ENCODE measurements around the gene ARF1.

Gene ARF1

DNA sequence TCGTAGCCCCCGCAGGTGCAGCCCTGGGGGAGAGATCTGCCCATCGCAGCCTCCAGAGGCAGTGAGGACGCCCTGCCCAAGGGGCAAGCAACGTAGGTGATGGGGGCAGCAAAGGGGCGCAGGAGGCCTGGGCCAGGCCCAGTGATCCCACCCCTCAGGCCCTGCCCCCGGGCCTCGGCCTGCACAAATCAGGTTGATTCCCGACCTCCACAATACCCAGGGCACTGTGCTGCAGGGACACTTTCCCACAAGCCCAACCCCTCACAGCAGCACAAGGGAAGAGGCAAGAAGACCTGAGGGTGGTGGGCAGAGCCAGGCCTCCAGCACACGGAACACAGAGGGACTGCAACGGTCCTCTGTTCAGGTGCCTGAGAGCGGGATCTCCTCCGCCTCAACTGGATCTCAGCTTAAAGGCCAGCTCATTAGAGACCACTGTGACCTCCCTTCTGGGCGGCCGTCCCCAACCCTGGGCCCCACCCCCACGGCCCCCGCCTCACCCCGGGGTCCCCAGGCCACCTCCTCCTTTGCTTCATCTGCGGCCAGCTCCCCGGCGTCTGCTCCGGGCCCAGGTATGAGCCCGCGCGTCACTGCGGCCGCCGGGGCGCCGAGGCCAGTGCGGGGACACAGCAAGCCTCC lies 812 bp upstream of the ARF1 start:
- peak; percentile 23 for DNase-seq
- in situ Hi-C loops (cut with HindIII; ENCODE audit: low pct_ligation_motif_present, low pct_unique_long_range_greater_than_20kb, low sequenced_read_pairs) = no loop called here

DNA sequence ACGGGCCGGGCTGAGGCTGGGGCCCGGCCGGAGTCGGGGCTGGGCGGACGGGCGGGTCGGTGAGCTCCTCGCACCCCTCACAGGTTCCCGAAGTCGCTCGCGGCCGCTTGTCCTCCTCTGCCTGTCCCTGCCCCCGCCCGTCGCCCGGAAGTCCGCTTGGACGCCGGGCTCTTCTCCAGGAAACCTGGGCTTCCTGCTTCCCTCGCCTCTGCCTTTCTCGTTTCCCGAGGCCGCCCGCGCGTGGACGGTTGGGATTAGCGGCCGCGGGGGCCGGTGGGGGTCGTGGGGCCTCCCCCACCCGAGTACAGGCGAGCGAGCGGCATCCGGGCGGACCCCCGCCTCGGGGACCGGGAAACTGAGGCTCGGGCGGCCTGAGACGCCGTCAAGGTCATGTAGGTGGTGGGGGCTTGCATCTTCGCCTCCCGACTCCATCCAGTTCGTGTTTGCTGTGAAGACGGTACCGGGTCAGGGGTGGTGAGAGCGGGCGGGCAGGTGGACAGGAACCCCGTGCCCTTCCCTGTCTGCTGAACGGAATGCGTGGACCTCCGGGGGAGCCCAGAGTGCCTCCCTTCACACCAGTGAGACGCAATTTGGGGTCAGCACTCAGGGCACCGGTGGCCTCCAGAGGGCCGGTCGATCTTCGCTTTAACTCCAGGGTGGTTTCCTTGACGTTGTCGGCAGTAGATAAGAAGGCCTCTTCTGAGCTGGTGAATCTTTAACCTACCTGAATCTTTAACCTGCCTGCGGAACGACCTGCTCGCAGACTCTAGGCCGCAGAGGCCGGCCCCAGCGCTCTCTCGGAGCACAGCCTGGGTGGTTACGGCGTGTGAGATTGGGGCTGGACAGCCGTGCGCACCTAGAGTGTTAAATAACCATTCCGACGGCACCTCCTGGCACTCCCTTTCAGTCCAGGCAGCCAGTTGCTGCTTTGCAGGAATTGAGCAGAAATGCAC lies 686 bp downstream of the ARF1 start:
- peak; percentile 56 for DNase-seq
- in situ Hi-C loops (cut with HindIII; ENCODE audit: low pct_ligation_motif_present, low pct_unique_long_range_greater_than_20kb, low sequenced_read_pairs) = no loop called here

DNA sequence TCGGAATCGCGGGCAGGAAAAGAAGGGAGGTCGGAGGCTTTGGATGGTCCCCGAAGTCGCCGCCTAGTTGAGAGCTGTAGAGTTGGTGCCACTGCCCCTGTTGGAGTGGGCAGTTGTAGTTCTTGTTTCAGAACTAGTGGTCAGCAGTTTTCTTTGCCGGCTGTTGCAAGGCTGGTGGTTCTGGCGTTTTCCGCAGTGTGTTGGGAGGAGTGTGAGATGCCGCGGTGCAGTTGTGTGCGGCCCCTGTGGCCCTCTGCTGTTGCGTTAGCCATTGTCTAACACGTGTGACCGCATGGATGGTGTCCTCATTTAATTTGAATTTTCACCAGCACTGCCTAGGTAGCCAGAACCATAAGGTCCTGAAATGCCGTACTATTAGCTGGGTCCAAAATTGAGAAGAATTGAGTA lies 1.4 kb downstream of the ARF1 start:
- in situ Hi-C loops (cut with HindIII; ENCODE audit: low pct_ligation_motif_present, low pct_unique_long_range_greater_than_20kb, low sequenced_read_pairs) = no loop called here

DNA sequence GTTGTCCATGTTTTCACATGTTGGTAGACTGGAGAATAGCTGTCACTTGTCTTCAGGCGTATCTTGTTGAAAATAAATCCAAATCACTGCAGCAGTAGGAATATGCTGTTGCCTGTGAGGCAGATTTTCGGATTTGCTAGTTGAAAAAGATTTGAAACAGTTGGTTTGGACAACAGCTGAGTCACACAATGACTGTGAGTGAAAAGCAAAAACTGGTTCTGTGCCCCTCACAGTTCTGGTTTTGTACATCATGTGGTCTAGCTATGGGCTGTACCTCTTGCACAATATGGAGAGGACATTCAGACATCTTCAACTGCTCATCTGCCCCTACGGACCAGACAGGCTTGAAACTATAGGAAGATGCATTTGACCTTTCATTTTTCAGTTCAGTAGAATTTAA lies 1.8 kb downstream of the ARF1 start:
- in situ Hi-C loops (cut with HindIII; ENCODE audit: low pct_ligation_motif_present, low pct_unique_long_range_greater_than_20kb, low sequenced_read_pairs) = no loop called here
- no peak for DNase-seq

More for the DNA sequence above, 1.4 kb downstream of the ARF1 start:
- peak; percentile 38 for DNase-seq

DNA sequence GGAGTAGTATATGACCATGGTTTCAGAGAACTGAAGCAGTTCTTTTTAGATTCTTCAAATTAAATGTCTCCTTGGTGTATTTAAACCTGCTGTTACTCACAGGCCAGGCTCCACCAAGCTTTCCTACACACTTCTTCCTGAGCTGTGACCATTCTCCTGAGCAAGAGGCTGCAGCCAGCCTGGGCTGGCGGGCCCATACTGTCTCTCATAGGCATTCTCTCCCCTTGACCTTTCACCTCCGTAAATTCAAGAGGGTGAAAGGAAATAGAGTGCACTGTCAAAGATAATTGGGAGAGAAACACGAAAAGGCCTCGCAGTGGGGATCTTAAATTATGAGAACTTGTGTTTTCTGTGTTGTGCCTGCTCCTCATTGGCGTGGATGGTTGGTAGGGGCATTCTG lies 2.3 kb downstream of the ARF1 start:
- in situ Hi-C loops (cut with HindIII; ENCODE audit: low pct_ligation_motif_present, low pct_unique_long_range_greater_than_20kb, low sequenced_read_pairs) = no loop called here

DNA sequence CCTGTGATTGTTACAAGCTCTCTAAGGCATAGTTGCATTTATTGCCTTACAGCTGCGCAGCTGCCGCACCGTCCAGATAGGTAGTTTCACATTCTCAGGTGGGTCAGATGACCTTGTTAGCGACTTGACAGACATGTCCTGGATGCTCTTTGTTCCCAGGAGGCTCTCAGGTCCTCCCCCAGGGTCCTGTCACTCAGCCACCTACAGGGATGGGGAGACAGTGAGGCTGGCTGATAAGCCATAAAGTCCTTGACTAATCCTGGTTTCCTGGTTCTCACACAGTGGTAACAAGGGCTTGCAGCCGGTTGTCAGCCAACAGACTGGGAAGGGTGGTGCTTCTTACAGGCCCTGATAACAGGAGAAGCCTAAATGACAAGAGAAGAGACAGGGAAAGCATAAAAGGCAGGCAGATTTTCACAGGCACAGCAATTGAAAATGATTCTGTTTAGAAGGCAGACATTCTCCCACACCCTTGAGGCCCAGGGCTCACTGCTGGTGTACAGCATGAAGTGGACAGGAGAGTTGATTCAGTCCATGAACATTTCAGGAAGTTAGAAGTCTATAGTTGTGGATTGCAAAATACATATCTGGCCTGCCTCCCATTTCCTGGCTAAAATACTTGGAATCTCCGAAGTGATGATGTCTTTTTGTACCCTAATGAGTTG lies 2.9 kb downstream of the ARF1 start:
- in situ Hi-C loops (cut with HindIII; ENCODE audit: low pct_ligation_motif_present, low pct_unique_long_range_greater_than_20kb, low sequenced_read_pairs) = no loop called here
- DNase-seq = no peak

More for the DNA sequence above, 2.3 kb downstream of the ARF1 start:
- no peak for DNase-seq

DNA sequence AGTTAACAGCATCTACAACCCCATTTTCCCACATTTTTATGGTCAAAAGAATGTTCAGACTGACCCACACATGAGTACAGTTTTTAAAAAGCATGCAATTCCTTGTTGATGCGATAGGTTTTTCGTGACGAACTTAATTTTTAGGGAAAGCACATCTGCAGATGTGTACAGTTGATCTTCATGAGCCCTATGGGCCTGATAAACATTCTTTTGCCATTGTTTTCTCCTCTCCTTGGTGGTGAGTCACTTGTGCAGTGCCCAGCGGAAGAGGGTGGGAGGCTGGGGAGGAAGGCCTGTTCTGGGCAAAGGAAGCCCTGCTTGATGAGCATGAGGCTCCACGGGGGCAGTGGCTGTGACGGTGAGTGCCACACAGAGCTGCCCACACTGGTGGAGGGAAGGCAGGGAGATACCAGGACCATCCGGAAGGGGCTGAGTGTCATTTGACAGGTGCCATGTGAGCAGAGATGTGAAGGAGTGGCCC lies 5.3 kb downstream of the ARF1 start:
- DNase-seq = peak; percentile 72
- in situ Hi-C loops (cut with HindIII; ENCODE audit: low pct_ligation_motif_present, low pct_unique_long_range_greater_than_20kb, low sequenced_read_pairs) = no loop called here

DNA sequence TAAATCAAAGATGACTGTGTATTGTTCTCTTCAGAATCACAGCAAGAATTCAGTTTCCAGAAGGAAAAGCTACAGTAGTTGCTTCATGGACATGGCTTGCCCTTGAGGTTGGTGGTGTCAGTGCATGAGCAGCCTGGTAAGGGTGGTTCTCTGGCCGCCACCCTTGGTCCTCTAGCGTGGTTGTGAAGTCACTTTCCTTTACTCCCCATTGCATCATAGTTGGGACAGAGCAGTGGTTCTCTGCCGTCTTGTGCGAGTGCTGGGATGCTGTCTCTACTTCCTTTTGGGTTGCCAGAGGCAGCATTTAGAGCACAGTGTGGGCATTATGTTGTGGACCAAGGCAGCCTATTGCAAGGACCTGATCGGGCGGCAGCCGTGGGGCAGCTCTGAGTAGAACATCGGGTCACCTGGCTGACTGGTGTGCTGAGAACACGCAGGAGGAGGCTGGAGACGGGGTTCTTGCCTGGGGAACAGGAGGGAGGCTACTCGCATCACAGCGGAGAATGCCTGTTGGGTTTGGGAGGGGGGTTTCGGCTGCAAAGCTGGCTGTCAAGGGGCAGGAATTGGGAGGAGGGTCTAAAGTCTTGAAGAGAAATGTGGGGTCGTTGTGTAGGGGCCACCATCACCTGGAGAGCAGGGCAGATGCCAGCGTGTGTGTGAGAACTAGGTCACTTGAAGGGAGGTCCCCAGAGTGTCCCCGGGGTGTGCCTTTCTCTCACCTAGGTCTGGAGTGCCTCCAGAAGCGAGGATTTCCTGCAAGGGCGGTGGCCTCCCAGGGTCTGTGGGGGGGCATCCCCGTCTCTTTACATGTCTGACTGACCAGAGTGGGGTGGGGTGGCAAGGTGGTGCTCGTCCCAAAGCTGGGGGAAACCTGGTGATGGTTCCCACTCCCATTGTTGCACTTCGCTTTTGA lies 6.3 kb downstream of the ARF1 start:
- in situ Hi-C loops (cut with HindIII; ENCODE audit: low pct_ligation_motif_present, low pct_unique_long_range_greater_than_20kb, low sequenced_read_pairs) = no loop called here
- DNase-seq = no peak

DNA sequence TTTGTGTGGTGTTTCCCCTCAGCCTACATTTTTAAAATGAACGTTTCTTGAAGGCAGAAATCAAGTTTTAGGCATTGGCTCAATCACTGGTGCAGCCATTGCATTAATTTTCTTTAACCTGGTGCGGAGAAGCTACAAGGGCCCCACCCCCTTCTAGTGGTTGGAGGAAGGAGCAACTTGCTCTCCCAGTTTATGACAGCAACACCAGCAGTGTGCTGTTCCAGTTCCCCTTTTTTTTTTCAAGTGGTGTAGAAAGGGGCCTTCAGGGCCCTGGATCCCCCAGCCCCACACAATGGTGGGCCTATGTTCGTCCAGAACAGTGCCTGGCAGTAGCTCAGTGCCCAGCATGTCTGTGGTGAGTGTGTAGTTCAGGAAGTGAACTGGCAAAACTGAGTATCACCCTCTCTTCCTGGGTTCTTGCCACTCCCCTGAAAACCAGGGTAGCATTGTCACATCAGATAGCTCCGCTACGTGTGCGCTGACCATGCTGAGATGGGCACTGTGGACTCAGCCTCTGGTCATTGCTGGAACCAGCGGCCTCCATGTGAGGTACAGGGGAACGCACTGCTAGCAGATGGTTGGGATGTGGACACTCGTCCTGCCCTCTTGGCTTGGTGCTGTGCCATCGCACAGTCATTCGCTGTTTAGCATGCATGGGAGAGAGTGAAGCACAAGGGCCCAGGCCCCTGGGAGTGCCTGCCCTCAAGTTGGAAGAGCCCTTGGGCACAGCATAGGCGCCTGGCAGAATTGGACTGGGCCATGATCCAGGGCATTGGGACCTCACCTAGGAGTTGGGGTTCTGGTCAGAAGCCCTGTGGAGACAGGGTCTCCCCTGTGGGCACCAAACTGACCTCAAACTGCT lies 7.2 kb downstream of the ARF1 start:
- DNase-seq = no peak

DNA sequence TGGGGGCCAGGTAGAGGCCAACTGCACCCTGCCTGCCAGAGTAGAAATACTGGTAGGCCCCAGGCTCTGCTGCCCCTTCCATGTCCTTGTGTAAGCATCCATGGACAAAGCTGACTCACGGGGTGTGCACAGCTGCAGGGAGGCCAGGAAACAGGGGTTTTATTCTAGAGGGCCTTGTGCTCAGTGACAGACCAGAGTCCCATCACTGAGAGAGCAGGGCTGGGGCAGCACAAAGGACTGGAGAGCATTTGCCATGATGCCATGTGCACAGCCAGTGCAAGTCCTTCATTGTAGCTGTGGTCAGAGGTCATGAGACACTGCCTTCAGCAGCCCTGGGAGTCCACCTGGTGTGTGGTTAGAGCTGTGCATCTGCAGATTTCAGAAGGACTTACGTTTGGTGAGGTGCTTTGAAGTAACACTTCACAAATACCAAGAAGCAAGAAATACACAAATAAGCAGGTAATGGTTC lies 8.1 kb downstream of the ARF1 start:
- DNase-seq = no peak
- in situ Hi-C loops (cut with HindIII; ENCODE audit: low pct_ligation_motif_present, low pct_unique_long_range_greater_than_20kb, low sequenced_read_pairs) = no loop called here

More for the DNA sequence above, 7.2 kb downstream of the ARF1 start:
- in situ Hi-C loops (cut with HindIII; ENCODE audit: low pct_ligation_motif_present, low pct_unique_long_range_greater_than_20kb, low sequenced_read_pairs) = no loop called here

DNA sequence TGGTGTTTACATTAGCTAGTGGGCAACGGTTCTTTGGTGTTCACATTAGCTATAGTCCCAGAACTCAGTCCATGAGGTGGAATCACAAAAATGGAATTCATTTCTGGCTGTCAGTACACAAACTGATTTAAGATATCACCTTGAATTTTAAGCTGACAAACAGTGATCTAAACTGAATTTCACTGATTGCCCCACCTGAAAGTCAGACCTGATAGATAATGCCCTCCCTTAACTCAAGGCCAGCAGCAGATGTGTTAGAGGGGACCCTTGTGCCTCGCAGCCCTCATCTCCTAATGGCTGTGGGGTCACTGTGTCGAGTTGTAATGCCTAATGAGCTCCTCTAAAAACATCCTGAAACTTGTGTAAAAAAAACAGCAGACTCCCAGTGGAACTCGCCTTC lies 8.6 kb downstream of the ARF1 start:
- no peak for DNase-seq
- in situ Hi-C loops (cut with HindIII; ENCODE audit: low pct_ligation_motif_present, low pct_unique_long_range_greater_than_20kb, low sequenced_read_pairs) = no loop called here

DNA sequence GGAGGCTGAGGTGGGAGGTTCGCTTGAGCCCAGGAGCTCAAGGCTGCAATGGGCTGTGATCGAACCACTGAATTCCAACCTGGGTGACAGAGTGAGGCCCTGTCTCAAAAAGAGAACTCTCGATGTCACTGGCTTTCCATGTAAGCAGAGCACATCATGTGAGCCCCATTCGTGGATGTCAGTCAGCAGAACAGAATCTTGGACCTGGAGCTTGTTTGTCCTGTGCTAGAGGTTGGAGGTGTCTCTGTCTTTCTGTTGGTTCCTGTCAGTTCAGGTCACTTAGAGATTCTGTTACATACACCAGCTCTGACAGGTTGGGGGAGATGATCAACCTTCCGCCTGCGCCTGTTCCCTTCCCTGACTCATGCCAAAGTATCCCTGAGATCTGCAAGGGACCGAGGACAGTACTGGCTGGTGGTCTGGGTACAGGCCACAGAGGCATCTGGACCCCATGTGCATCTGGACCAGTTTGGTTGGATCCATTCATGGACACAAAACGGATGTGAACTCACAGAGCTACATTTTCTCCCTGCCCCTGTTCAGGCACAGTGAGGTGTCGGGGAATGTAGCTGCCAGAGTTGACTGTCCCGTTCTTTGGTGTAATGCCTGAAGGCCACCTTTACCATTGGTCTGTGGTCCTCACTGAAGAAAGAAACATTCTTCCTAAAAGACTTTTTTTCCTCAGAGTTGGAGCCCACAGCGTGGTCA lies 10.0 kb downstream of the ARF1 start:
- in situ Hi-C loops (cut with HindIII; ENCODE audit: low pct_ligation_motif_present, low pct_unique_long_range_greater_than_20kb, low sequenced_read_pairs) = no loop called here
- no peak for DNase-seq

DNA sequence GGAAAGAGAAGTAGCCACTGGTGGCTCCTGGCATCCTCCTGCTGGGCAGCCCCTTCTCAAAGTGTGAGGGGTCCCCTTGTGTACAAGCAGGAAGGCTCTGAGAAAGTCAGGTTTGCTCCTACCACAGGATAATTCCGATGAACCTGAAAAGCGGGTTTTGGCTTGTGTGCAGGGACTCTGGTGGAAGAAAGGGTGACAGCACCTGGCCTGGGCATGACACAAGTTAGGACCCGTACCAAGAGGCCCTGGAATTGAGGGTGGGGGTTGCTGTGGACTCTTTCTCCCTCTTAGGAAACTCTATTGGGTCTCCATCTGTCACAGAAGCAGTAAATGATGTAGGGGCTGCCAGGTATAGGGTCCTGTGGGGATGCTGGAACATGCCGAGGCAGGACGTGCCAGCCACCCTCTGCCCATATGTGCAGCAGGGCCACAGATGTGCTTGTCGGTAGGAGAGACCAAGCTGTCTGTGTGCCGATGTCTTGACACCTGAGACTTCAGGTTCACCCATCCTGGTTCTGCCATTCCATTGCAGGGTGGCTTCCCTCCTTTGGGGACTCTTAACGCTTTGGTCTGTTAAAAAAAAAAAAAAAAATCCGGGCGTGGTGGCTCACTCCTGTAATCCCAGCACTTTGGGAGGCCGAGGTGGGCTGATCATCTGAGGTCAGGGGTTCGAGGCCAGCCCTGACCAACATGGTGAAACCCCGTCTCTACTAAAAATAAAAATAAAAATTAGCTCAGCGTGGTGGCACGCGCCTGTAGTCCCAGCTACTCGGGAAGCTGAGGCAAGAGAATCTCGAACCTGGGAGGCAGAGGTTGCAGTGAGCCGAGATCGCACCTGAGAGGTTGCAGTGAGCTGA lies 10.8 kb downstream of the ARF1 start:
- in situ Hi-C loops (cut with HindIII; ENCODE audit: low pct_ligation_motif_present, low pct_unique_long_range_greater_than_20kb, low sequenced_read_pairs) = no loop called here
- no peak for DNase-seq

DNA sequence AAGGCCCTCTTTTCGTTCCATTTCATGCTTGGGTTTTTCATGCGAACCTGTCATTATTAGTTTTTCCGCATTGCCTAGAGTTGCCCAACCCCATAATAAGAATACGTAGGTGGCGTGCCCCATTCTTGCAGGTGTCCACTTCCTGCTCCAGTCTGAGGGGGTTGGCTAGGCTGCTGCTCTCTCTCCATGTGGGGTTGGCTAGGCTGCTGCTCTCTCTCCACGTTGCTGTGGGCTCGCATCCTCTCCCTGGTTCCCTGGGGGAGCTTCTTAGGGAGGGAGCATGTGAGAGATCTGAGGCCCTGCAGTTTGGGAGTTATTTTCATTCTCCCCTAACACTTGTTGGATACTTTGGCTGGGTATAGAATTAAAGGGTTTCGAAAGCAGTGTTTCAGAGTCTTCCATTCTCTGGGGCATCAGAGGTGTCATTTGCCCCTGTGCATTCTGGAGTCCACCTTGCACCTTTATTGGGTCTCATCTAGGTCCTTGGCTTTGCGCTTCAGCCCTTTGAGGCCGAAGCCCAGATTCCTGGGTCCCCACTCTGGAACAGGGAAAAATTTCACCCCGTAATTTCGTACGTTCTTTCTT lies 12.0 kb downstream of the ARF1 start:
- DNase-seq = no peak
- in situ Hi-C loops (cut with HindIII; ENCODE audit: low pct_ligation_motif_present, low pct_unique_long_range_greater_than_20kb, low sequenced_read_pairs) = no loop called here

DNA sequence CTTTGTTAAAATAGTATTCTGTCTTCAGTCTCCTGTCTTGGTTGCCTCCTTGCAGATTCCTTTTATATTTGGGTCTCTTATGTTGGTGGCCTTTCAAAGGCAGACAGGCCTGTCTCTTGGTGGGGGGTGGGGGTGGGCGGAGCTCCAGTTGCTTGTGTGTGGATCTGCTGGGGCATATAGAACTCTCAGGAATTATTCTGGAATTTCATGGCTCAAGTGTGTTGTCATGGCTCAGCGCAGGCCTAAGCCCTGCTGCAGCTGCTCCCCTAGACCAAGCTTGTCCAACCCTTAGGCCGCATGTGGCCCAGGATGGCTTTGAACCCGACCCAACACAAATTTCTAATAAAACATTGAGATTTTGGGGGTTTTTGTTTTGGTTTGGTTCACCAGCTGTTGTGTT lies 12.7 kb downstream of the ARF1 start:
- in situ Hi-C loops (cut with HindIII; ENCODE audit: low pct_ligation_motif_present, low pct_unique_long_range_greater_than_20kb, low sequenced_read_pairs) = no loop called here
- DNase-seq = no peak

DNA sequence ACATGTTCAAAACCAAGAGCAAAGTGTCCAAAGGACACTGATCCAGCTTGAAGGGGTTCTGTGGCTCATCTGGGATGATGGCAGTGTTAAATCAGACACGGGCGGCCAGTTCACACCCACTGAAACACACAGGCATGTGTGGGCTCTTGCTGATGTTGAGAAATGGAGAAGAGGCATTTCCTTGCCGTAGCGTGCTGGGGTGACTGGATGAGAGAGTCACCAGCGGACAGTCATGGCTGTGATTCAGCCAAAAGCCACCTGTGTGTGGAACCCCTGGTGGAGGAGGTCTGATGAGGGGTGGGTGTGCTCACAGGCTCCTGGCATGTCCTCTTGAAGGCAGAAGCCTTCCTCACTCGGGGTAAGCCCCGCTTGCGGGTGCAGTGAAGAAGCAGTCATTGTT lies 13.4 kb downstream of the ARF1 start:
- no peak for DNase-seq
- in situ Hi-C loops (cut with HindIII; ENCODE audit: low pct_ligation_motif_present, low pct_unique_long_range_greater_than_20kb, low sequenced_read_pairs) = no loop called here

All from ACHN (cell line).